Activated T-cell treated with anti-CD3 and anti-CD28 coated beads for 4 hours (primary cell): Measurements from ENCODE around the gene PDRG1.

Source experiments
- DNase-seq: peaks from one replicate; pipeline ENCODE4 v3.0.0-alpha.2; 2020

PDRG1 gene

GRCh38 chr20:31951530-31952453 lies at the start of gene PDRG1:
Gene PDRG1, minus strand, starts transcription at chr20:31952046. Its CDS starts 85 bp downstream, at chr20:31951961.
- peak; percentile 96 for DNase-seq

DNA sequence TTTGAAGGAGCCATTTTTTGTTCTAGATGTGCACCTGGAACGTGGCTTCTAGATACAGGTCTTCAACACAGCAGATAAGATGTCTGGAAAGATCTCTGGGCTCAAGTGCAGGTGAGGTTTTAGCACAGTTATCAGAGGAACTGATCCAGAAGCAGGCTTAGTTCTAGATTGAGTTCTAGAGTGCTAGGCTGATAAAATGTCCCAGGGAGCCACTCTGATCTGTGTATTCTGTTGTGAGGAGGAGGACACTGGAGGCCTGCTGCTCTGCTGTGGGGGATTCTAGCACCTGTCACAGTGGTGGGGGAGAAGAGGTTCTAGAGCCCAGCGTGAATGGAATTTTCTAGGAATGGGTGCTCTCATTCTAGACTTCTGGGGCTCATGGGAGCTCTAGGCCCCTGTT lies 46.4 kb upstream of the PDRG1 start:
- DNase-seq = no peak

GRCh38 chr20:31996996-31997395 lies 45.1 kb upstream of the PDRG1 start:
- DNase-seq = no peak

DNA sequence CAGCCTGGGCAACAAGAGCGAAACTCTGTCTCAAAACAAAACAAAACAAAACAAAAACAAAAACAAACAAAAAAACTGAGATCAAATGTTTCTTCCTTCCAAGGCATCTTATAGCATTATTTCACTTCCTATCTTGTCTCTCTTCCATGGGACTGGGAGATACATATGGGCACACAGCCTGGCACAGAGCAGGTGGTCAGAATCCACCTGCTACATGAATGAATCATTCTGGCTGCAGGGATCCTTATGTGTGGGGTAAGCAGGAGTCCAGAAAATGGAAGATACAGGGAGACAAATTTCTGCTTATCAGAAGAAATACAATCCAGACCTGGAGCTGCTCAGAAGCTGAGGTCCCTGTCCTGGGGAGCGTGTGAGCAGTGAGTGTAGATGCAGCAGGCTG lies 40.2 kb upstream of the PDRG1 start:
- DNase-seq = no peak

DNA sequence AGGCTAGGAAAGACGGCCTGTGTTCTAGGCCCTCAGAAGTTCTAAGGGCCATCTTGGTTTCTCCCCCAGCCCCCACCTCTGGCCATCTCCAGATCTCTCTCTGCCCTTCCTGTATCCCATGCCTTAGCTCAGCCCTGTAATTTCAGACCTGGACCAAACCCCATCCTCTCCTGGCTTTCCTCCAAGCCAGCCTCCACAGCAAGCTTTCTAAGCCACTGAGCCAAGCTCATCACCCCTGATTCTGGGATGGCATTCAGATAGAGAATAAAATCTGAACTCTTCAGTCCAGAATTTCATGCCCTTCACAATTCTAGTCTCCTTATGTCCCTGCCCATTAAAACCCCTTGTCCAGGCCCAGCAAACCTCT lies 39.5 kb upstream of the PDRG1 start:
- no peak for DNase-seq

DNA sequence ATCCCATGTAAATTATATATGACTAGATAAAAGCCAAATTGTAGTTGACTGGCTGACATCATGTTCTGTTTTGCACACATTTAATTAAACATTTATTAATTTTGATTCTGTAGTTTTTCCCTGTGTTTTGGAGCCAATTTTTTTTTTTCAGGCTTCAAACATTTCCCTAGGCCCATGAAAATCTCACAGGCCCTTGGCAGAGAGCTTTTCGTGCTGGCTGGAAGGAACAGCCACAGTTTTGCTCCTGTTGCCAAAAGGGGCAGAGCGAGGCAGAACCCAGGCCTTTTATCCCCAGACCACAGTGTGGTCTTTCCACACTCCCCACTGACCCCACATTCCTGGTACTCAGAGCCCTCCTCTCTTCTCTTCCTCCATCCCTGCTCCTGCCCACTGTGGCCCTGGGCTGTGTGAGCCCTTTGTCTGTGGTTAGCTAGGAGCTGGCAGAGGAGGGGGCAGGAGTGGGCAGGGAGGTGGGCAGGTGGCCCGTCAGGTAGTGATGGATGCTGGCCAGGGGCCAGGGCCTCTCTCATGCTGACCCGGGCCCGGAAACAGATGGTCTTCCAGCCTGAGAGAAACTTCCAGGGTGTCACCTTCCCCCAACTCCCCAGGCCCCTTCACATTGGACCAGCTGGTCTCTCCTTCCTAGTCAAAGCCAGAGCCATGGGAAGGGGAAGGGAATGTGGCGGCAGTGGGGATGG lies 38.9 kb upstream of the PDRG1 start:
- DNase-seq = no peak

- DNase-seq = no peak
Measured at GRCh38 chr20:31989030-31989645, 37.3 kb upstream of the PDRG1 start.

DNA sequence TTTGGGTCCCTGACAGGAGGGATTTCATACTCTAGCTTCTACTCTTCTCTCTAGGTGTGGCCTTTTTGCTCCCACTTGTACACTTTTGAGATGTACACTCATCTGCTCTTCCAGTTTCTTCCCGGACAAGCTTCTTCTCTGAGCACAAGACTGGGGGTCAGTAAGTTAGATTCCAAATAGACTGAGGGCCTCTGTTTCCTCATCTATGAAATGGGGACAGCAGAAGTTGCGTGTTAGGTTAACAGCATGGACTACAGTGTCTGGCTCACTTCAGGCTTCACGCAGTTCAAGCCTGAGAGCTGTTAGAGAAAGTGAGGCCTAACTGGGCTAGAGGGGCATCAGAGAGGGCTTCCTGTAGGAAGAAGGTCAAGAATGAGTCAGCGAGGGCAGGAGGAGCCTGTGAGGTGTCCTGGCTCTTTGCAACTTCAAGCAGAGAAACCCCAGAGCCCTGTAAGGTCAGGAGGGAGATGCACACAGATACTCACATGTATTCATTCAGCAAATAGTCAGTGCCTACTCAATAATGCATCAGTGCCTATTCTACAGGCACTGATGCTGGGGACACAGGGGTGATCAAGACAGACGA lies 36.7 kb upstream of the PDRG1 start:
- no peak for DNase-seq

DNA sequence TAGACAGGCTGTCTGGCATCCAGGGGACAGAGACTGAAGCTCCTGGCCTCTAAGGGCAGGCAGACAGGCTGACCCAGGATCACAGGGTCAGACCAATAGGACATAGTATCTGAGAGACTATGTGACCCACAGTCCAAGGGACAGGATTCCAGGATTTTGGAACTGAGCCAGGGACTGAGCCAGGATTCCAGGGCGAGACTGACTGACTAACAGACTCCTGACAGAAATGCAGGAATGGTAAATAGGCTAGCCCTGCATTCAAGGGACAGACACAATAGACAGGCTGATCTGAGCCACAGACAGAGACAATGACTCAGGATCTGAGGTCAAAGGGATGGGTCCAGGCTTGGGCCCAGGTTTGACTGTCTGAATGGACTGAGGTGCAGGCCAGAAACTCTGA lies 35.9 kb upstream of the PDRG1 start:
- DNase-seq = no peak

GRCh38 chr20:31984981-31985471 lies 33.2 kb upstream of the PDRG1 start:
- no peak for DNase-seq

DNA sequence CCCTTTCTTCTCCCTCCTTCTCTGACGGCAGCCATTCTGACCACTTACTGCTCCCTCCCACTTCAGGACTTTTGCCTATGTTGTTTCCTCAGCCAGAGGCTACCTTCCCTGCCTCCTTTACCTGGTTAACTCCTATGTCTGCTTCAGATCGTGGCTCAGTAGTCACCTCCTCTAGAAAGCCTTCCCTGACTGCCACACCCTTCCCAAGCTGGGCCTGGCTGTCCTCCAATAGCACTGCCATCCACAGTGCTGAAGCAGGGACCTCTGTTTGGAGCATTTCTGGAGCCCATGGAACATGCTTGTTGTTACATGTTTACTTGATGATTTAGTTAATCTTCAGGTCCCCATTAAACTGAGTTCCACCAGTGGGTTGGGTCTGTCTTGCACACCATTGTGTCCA lies 29.9 kb upstream of the PDRG1 start:
- no peak for DNase-seq

DNA sequence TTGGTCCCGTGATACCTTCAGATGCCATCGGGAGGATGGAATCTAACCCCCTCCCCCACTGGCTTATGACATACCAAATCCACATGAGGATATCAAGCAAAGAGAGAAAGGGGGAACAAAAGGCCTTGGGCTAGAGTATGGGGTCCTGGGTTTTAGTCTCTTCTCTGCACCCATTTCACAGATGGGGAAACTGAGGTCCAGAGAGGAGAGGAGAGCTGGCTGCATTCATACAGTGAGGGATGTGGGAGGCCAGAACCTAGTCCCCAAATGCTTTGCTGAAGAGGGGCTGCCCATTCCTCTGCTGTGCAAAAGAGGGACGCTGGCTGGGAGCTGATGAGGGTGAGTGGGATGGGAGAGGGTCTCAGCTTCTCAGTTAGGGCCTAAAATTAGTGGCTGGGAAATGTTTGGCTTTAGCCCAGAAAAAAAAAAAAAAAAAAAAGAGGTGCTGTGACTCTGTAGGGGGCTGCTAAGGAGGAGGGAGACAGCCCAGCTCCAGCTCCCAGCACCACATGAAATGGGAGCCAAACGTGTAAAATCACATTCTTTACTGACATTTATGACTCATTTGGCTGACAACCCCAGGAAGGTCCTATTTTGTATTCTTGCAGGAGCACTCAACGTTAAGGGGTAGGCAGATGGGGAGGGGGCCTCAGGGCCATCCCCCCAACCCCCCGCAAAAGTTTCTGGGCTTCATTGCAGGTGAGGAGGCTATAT lies 28.0 kb upstream of the PDRG1 start:
- no peak for DNase-seq

DNA sequence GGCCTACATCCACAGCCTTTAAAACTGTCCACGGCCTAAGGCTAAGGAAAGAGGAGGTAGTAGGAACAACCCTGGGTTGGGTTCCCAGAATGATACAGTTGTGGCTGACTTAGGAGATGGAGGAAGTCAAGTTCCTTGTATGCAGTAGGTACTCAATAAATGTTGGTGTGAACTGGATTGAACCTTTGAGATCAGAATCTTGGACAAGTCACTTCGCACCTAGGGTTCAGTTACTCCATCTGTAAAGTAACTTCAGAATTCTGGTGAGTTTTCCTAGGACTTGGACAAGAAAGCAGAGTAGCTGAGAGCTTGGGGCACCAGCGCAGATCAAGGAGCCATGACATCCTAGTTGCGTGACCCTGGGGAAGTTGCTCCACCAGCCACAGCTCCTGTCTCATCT lies 25.2 kb upstream of the PDRG1 start:
- no peak for DNase-seq

DNA sequence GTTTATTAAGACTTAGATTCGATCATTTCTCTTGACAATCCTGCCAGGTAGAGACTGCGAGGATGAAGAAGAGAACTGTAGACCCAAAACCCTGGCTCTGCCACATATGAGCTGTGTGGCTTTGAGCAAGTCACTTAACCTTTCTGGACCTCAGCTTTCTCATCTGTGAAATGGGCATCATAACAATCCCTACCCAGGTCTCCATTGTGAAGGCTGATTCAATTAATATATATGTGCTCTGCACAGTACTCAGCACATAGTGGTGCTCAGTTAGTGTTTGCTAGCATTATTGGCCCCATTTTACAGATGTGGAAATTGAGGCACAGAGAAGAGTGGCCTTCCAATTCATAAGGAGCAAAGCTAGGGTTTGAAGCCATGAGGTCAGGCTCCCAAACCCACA lies 24.0 kb upstream of the PDRG1 start:
- DNase-seq = no peak

GRCh38 chr20:31974951-31975487 lies 23.2 kb upstream of the PDRG1 start:
- no peak for DNase-seq

- no peak for DNase-seq
Measured at GRCh38 chr20:31974296-31974695, 22.4 kb upstream of the PDRG1 start.

GRCh38 chr20:31972471-31973021 lies 20.7 kb upstream of the PDRG1 start:
- DNase-seq = no peak

DNA sequence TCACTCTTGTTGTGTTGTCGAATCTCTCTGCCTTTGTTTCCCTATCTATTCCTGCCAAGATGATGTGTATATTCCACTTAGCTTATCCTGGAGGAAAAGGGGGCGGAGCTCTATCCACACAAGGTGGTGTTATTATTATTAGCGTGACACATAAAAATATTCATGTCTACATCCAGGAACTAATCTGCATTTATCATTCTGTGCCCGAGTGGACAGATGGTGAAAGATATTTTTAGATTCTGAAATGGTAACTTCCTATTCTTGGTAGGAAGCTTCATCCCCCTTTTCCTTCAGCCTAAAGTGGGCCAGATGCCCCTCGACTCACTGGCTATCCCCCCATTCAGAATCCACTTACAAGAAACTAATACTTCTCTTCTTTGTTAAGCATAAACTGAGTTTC lies 18.1 kb upstream of the PDRG1 start:
- DNase-seq = no peak

GRCh38 chr20:31968291-31969126 lies 16.7 kb upstream of the PDRG1 start:
- peak; percentile 65 for DNase-seq

DNA sequence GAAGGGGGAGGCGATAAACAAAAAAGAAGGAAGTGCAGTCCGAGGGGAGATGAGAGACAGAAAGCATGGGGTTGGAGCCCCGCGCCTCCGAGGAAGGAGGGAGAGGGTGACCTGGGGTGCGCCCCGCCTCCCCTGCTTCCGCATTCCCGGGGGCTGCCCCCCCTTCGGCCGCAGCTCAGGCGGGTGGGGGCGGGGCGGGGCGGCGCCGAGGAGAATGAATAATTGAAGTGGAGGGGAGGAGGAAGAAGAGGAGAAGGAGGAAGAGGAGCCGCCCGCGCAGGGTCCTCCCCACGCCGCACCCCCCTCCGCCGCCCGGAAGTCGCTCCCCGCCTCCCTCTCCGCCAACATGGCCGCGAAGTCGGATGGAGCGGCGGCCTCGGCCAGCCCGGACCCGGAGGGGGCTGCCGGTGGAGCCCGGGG lies 16.0 kb upstream of the PDRG1 start, which contains the start of gene XKR7:
Gene XKR7 (plus strand): TSS at position 322 of the 420 bp plus-strand sequence. CDS start 25 bp downstream, at position 347.
- DNase-seq = no peak
